HepG2 (cell line): Measurements from ENCODE around the gene GSS. TPM values are rescaled to one million over a fixed set of nuclear protein-coding genes. Genes with fewer than 3 reads are reported as not detected.

Experiments
- BHLHE40 ChIP-seq: IDR thresholded peaks from 2 replicates; pipeline ENCODE4 v1.6.1; 2011; ENCODE audit warnings: low read length, improper control_type of control experiment
- DNMT1 ChIP-seq: sonication (generic); formaldehyde crosslinking; IDR thresholded peaks from 2 replicates; pipeline ENCODE4 v1.5.1; 2020; ENCODE audit warnings: mild to moderate bottlenecking, missing genetic modification reagents
- HNF1A ChIP-seq, 2 experiments: sonication (generic) in 1 of 2; formaldehyde crosslinking in 1 of 2; IDR thresholded peaks; 2 replicates each; pipeline versions ENCODE4 v1.4.0 to v1.6.1; 2016 to 2020; ENCODE audit warnings: borderline replicate concordance in 1 of 2, low read depth in 1 of 2, mild to moderate bottlenecking in 1 of 2, missing genetic modification reagents in 1 of 2
- HNF4A ChIP-seq: sonication (generic); formaldehyde crosslinking; IDR thresholded peaks from 2 replicates; pipeline ENCODE4 v1.4.0; 2020; ENCODE audit warnings: missing genetic modification reagents
- HOMEZ ChIP-seq: IDR thresholded peaks from 2 replicates; pipeline ENCODE4 v1.6.1; 2016; ENCODE audit warnings: low read depth
- MBD4 ChIP-seq: IDR thresholded peaks from 2 replicates; pipeline ENCODE4 v1.6.1; 2012; ENCODE audit warnings: low read length, inconsistent platforms, borderline replicate concordance
- MTA3 ChIP-seq: sonication (generic); formaldehyde crosslinking; IDR thresholded peaks from 2 replicates; pipeline ENCODE4 v1.4.0; 2020; ENCODE audit warnings: missing genetic modification reagents
- RFX3 ChIP-seq: IDR thresholded peaks from 2 replicates; pipeline ENCODE4 v1.6.1; 2016; ENCODE audit warnings: missing biosample characterization, missing genetic modification reagents
- SIN3A ChIP-seq: IDR thresholded peaks from 2 replicates; pipeline ENCODE4 v1.6.1; 2011; ENCODE audit warnings: low read depth, mild to moderate bottlenecking, control low read depth, low read length, borderline replicate concordance
- TBL1XR1 ChIP-seq: fragments of 150-350 bp; IDR thresholded peaks from 2 replicates; pipeline ENCODE4 v1.6.1; 2014; ENCODE audit warnings: borderline replicate concordance, low read length; ENCODE audit not compliant: partially characterized antibody
- WIZ ChIP-seq: sonication (generic); formaldehyde crosslinking; IDR thresholded peaks from 2 replicates; pipeline ENCODE4 v1.5.1; 2020; ENCODE audit warnings: mild to moderate bottlenecking, missing genetic modification reagents
- YEATS4 ChIP-seq: sonication (generic); formaldehyde crosslinking; IDR thresholded peaks from 2 replicates; pipeline ENCODE4 v1.4.0; 2020; ENCODE audit warnings: missing genetic modification reagents, borderline replicate concordance
- ZNF251 ChIP-seq: sonication (generic); formaldehyde crosslinking; IDR thresholded peaks from 2 replicates; pipeline ENCODE4 v1.9.0; 2021; ENCODE audit warnings: mild to moderate bottlenecking, missing genetic modification reagents
- ZNF460 ChIP-seq: sonication (generic); formaldehyde crosslinking; IDR thresholded peaks from 2 replicates; pipeline ENCODE4 v1.5.1; 2020; ENCODE audit warnings: missing genetic modification reagents, mild to moderate bottlenecking, borderline replicate concordance
- ZNF468 ChIP-seq: sonication (generic); formaldehyde crosslinking; IDR thresholded peaks from 2 replicates; pipeline ENCODE4 v1.8.0; 2022; ENCODE audit warnings: mild to moderate bottlenecking, moderate library complexity, missing genetic modification reagents
- ZNF501 ChIP-seq: sonication (generic); formaldehyde crosslinking; IDR thresholded peaks from 2 replicates; pipeline ENCODE4 v1.5.1; 2020; ENCODE audit warnings: mild to moderate bottlenecking, moderate library complexity, missing genetic modification reagents
- ZNF567 ChIP-seq: sonication (generic); formaldehyde crosslinking; IDR thresholded peaks from 2 replicates; pipeline ENCODE4 v1.8.1; 2023; ENCODE audit warnings: mild to moderate bottlenecking, missing genetic modification reagents, borderline replicate concordance
- ZNF580 ChIP-seq: IDR thresholded peaks from 2 replicates; pipeline ENCODE4 v1.6.1; 2016; ENCODE audit warnings: low read depth, borderline replicate concordance
- ZNF629 ChIP-seq: sonication (generic); formaldehyde crosslinking; conservative IDR thresholded peaks from 2 replicates; pipeline ENCODE4 v1.5.0; 2020; ENCODE audit warnings: missing genetic modification reagents
- polyA plus RNA-seq, 8 experiments: library from polyadenylated mRNA; depleted of rRNA in 3 of 8; stranded (reverse) in 7 of 8; unstranded in 1 of 8; fragments of >200 nt; fragmentation: Illumina TruSeq in 4 of 8; extraction: Trizol in 4 of 8; gene quantifications; 2 replicates each; pipeline versions ENCODE4 v1.2.1 to v1.2.3, GENCODE V29; 2011 to 2016; ENCODE audit warnings: low read depth in 4 of 8, missing spikeins in 1 of 8, mixed read lengths in 1 of 8; ENCODE audit not compliant: insufficient read depth in 1 of 8
- total RNA-seq, 5 experiments: library from RNA; depleted of rRNA; stranded (reverse); fragments of >200 nt; fragmentation: Illumina TruSeq; extraction: Trizol; gene quantifications; 2 replicates each; pipeline ENCODE4 v1.2.3, GENCODE V29; 2016; ENCODE audit warnings: low read depth in 1 of 5
- TF ChIP-seq, protein P1 (sequence below): IDR thresholded peaks from 2 replicates; pipeline ENCODE4 v1.6.1; 2016; ENCODE audit warnings: missing biosample characterization, missing genetic modification reagents, low read depth
- TF ChIP-seq, protein P2 (sequence below): sonication (generic); formaldehyde crosslinking; IDR thresholded peaks from 2 replicates; pipeline ENCODE4 v1.5.1; 2020; ENCODE audit warnings: missing genetic modification reagents, mild to moderate bottlenecking, borderline replicate concordance

GSS gene
- total and polyA plus RNA-seq, 2 of the 13 experiments (the other 11 are each of a cell fraction or from before 2014, with no cell fraction given): 80.1 to 102 TPM

DNA sequence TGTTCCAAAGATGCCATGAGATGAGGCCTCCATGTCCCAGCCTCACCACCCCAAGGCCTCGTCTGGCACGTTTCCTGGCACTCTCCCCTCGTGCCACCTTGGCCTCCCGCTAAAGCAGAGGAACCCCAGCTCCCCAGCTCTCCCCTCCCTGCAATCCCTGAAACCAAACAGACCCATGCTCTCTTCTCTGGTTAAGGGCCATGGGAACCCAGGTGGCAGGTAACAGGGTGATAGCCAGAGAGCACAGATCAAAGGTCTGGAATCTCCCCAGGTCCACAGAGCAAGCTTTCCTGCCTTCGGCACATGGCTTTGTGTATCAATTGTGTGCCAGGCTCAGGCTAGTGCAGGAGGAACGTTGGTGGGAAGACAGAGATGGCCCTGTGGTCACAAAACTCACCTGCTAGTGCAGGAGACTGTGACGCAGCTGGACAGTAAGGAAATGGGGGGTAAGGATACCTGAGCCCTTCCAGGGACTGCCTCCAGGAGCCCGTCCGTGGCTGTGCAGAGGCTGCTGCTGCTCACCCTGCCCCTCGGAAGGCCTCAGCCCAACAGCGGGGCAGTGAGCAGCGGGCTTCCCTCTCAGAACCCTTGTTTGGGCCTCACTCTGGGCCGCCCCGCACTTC, 39.0 kb upstream of the GSS start (continued):
- TF ChIP-seq, protein P1, sequence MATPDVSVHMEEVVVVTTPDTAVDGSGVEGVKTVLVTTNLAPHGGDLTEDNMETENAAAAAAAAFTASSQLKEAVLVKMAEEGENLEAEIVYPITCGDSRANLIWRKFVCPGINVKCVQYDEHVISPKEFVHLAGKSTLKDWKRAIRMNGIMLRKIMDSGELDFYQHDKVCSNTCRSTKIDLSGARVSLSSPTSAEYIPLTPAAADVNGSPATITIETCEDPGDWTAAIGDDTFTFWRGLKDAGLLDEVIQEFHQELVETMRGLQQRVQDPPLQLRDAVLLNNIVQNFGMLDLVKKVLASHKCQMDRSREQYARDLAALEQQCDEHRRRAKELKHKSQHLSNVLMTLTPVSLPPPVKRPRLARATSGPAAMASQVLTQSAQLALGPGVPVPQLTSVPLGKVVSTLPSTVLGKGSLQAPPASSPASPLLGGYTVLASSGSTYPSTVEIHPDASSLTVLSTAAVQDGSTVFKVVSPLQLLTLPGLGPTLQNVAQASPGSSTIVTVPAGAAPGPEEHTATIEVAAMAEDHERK (CRISPR knock-in tag): no peak
- TF ChIP-seq SIN3A: no peak
- TF ChIP-seq HOMEZ (CRISPR knock-in tag): peak; percentile 56; the same call in 1 of the 2 replicates
- 0 out of 2 replicates have a peak, but pooled peaks have one; percentile 28 for TF ChIP-seq ZNF567
- no peak for TF ChIP-seq MTA3 (CRISPR knock-in tag)
- peak; percentile 93 for TF ChIP-seq HNF4A (CRISPR knock-in tag)
- no peak for TF ChIP-seq MBD4
- TF ChIP-seq ZNF460: no peak
- no peak for TF ChIP-seq TBL1XR1
- no peak for TF ChIP-seq HNF1A (IDR thresholded peaks at IDR 0.05; ENCODE audit: low read depth)
- no peak for TF ChIP-seq HNF1A (CRISPR knock-in tag; IDR thresholded peaks at IDR 0.05; ENCODE audit: borderline replicate concordance)
- TF ChIP-seq ZNF629 (CRISPR knock-in tag): no peak
- no peak for TF ChIP-seq DNMT1 (CRISPR knock-in tag)
- no peak for TF ChIP-seq BHLHE40
- no peak for TF ChIP-seq ZNF251
- TF ChIP-seq YEATS4: peak; percentile 50; the same call in 1 of the 2 replicates
- TF ChIP-seq ZNF501 (CRISPR knock-in tag): peak; percentile 55
- no peak for TF ChIP-seq WIZ (CRISPR knock-in tag)
- TF ChIP-seq ZNF468: no peak
- TF ChIP-seq ZNF580 (CRISPR knock-in tag): no peak
- TF ChIP-seq, protein P2, sequence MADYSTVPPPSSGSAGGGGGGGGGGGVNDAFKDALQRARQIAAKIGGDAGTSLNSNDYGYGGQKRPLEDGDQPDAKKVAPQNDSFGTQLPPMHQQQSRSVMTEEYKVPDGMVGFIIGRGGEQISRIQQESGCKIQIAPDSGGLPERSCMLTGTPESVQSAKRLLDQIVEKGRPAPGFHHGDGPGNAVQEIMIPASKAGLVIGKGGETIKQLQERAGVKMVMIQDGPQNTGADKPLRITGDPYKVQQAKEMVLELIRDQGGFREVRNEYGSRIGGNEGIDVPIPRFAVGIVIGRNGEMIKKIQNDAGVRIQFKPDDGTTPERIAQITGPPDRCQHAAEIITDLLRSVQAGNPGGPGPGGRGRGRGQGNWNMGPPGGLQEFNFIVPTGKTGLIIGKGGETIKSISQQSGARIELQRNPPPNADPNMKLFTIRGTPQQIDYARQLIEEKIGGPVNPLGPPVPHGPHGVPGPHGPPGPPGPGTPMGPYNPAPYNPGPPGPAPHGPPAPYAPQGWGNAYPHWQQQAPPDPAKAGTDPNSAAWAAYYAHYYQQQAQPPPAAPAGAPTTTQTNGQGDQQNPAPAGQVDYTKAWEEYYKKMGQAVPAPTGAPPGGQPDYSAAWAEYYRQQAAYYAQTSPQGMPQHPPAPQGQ (CRISPR knock-in tag): peak; percentile 26; the same call in 1 of the 2 replicates
- TF ChIP-seq RFX3 (CRISPR knock-in tag): no peak
